K562 (cell line): Measurements from ENCODE around the gene ZNF195.
"Not testable (repeated sequence)": the region's sequence is repeated elsewhere in the genome, so short reads cannot be mapped to it uniquely, and the experiment has no call there.

Experiments used
- ARID2 ChIP-seq: fragments of 450-650 bp; IDR thresholded peaks from 2 replicates; pipeline ENCODE4 v1.6.1; 2017; ENCODE audit warnings: antibody characterized with exemption, mild to moderate bottlenecking
- BACH1 ChIP-seq: fragments of 200-800 bp; sonication (Bioruptor generic); IDR thresholded peaks from 2 replicates; pipeline ENCODE4 v1.6.1; 2016; ENCODE audit warnings: missing genetic modification characterization, missing compliant biosample characterization
- DACH1 ChIP-seq: fragments of 450-650 bp; IDR thresholded peaks from 2 replicates; pipeline ENCODE4 v1.6.1; 2018; ENCODE audit not compliant: partially characterized antibody
- ZFP91 ChIP-seq: sonication (generic); formaldehyde crosslinking; IDR thresholded peaks from 2 replicates; pipeline ENCODE4 v1.8.0; 2022; ENCODE audit warnings: mild to moderate bottlenecking, missing genetic modification reagents

- not testable (repeated sequence) for TF ChIP-seq BACH1; ZFP91 (CRISPR knock-in tag); DACH1; ARID2
These were observed 49.1 kb upstream of the ZNF195 start for GRCh38 chr11:3428076-3428475.
